ENCODE measurements around the gene STUM.

- TF ChIP-seq POLR2A (IDR thresholded peaks at IDR 0.05; ENCODE audit: low read length), result no peak
- TF ChIP-seq GATA1 (IDR thresholded peaks at IDR 0.05; ENCODE audit: low read depth, low read length), result no peak
These were observed 21.6 kb upstream of the STUM start for GRCh38 chr1:226526801-226527595.

Data from erythroblast (primary cell).